SK-N-SH (cell line): ENCODE measurements around the gene BBX.

Experiments
- EP300 ChIP-seq, 2 experiments: IDR thresholded peaks; 2 replicates each; pipeline versions ENCODE4 v1.4.0 to v1.6.1; 2012; ENCODE audit warnings: borderline replicate concordance in 1 of 2, low read depth in 1 of 2, low read length in 1 of 2
- MXI1 ChIP-seq: IDR thresholded peaks from 2 replicates; pipeline ENCODE4 v1.6.1; 2012; ENCODE audit warnings: mild to moderate bottlenecking, low read depth, low read length, improper control_type of control experiment
- POLR2AphosphoS5 ChIP-seq: IDR thresholded peaks from 2 replicates; pipeline ENCODE4 v1.6.1; 2012; ENCODE audit warnings: low read depth, low read length
- RCOR1 ChIP-seq: fragments of 150-350 bp; IDR thresholded peaks from 2 replicates; pipeline ENCODE4 v1.6.1; 2017; ENCODE audit warnings: antibody characterized with exemption, low read length
- TF ChIP-seq, protein P1 (sequence below): fragments of 200-600 bp; sonication (generic); IDR thresholded peaks from 2 replicates; pipeline ENCODE4 v1.6.1; 2017; ENCODE audit warnings: antibody characterized with exemption, mild to moderate bottlenecking, moderate library complexity

DNA sequence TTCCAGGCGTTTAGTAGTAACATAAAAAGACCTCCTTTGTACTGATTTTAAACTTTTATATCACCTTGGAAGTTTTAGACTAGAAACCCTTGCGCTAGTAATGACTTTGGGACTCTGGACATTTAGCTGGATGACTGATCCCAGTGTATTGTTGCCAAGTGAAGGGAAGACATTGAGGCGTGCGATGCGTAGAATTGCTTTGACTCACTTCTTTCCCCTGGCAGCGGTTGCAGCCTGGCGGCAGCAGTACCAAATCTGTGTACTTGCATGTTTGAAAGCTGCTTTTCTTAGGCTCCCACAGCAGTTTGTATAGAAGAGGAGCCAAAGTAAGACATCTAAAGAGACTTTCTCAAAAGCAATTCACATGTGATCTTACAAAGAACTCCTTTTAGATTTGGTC lies 151.6 kb downstream of the BBX start:
- TF ChIP-seq, protein P1, sequence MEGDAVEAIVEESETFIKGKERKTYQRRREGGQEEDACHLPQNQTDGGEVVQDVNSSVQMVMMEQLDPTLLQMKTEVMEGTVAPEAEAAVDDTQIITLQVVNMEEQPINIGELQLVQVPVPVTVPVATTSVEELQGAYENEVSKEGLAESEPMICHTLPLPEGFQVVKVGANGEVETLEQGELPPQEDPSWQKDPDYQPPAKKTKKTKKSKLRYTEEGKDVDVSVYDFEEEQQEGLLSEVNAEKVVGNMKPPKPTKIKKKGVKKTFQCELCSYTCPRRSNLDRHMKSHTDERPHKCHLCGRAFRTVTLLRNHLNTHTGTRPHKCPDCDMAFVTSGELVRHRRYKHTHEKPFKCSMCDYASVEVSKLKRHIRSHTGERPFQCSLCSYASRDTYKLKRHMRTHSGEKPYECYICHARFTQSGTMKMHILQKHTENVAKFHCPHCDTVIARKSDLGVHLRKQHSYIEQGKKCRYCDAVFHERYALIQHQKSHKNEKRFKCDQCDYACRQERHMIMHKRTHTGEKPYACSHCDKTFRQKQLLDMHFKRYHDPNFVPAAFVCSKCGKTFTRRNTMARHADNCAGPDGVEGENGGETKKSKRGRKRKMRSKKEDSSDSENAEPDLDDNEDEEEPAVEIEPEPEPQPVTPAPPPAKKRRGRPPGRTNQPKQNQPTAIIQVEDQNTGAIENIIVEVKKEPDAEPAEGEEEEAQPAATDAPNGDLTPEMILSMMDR = no peak
- TF ChIP-seq RCOR1 = no peak
- no peak for TF ChIP-seq POLR2AphosphoS5
- TF ChIP-seq MXI1 = no peak
- no peak for TF ChIP-seq EP300 (IDR thresholded peaks at IDR 0.05; ENCODE audit: borderline replicate concordance in 1 of 2, low read depth in 1 of 2, low read length in 1 of 2)
